Activated T-cell treated with anti-CD3 and anti-CD28 coated beads for 48 hours (primary cell): ENCODE data around the gene TCAP.

Experiments
- DNase-seq: peaks from one replicate; pipeline ENCODE4 v3.0.0-alpha.2; 2020; ENCODE audit warnings: low read depth

The TCAP gene

GRCh38 chr17:39664581-39665561 lies at the start of gene TCAP:
Gene TCAP, plus strand, starts transcription at chr17:39665349. Its CDS starts 11 bp downstream, at chr17:39665360.
- DNase-seq, result no peak

- DNase-seq, result no peak
These were observed 49.7 kb upstream of the TCAP start for GRCh38 chr17:39615434-39615833.

GRCh38 chr17:39617100-39617445 lies 48.1 kb upstream of the TCAP start:
- no peak for DNase-seq

GRCh38 chr17:39617446-39618245 lies 47.5 kb upstream of the TCAP start:
- peak; percentile 45 for DNase-seq

- DNase-seq, result no peak
These were observed 46.8 kb upstream of the TCAP start for GRCh38 chr17:39618246-39618913.

- DNase-seq, result no peak
These were observed 46.0 kb upstream of the TCAP start for GRCh38 chr17:39618956-39619785.

- no peak for DNase-seq
These were observed 45.4 kb upstream of the TCAP start for GRCh38 chr17:39619786-39620101.

- DNase-seq, result peak; percentile 85
These were observed 43.4 kb upstream of the TCAP start for GRCh38 chr17:39621523-39622379.

GRCh38 chr17:39622380-39623006 lies 42.7 kb upstream of the TCAP start:
- peak; percentile 43 for DNase-seq

- peak; percentile 83 for DNase-seq
These were observed 41.7 kb upstream of the TCAP start for GRCh38 chr17:39623356-39623950.

GRCh38 chr17:39624313-39624712 lies 40.8 kb upstream of the TCAP start:
- DNase-seq, result no peak

- no peak for DNase-seq
These were observed 39.9 kb upstream of the TCAP start for GRCh38 chr17:39625198-39625785.

- no peak for DNase-seq
These were observed 38.7 kb upstream of the TCAP start, which contains the start of gene PPP1R1B for GRCh38 chr17:39626171-39627046. Gene PPP1R1B, plus strand, starts transcription at chr17:39626952. Its CDS starts 441 bp downstream, at chr17:39627393.

GRCh38 chr17:39627047-39627711 lies 38.0 kb upstream of the TCAP start:
- DNase-seq, result no peak

GRCh38 chr17:39627712-39628516 lies 37.2 kb upstream of the TCAP start:
- DNase-seq, result no peak

- DNase-seq, result no peak
These were observed 36.3 kb upstream of the TCAP start for GRCh38 chr17:39628655-39629493.
